Activated gamma-delta T cell treated with anti-CD3 and anti-CD28 coated beads, Interleukin-2, amount 50 U/mL, for 16 hours (primary cell): Measurements from ENCODE around the gene TOPAZ1.

ENCODE experiments used
- DNase-seq: peaks from one replicate; pipeline ENCODE4 v3.0.0-alpha.2; 2020; ENCODE audit warnings: low read depth

Gene TOPAZ1

DNA sequence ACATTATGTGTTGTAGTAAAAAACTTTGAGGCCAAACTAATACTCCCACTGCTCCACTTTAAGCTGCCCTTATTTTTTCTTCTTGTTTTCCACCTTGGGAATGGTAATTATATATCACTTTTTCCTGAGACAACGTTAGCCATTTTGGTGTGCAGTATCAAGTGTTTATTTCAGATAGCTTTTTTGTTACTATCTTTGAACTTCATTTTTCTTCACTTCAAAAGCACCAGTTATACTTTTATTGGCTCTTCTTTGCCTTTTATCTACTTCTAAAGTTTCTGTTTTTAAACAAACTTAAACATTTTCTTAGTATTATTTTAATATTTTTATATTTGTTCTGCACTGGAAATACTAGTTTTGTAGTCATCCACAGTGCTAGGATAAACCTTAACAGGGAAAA is 6.5 kb downstream of the TOPAZ1 start:
- DNase-seq, result no peak

DNA sequence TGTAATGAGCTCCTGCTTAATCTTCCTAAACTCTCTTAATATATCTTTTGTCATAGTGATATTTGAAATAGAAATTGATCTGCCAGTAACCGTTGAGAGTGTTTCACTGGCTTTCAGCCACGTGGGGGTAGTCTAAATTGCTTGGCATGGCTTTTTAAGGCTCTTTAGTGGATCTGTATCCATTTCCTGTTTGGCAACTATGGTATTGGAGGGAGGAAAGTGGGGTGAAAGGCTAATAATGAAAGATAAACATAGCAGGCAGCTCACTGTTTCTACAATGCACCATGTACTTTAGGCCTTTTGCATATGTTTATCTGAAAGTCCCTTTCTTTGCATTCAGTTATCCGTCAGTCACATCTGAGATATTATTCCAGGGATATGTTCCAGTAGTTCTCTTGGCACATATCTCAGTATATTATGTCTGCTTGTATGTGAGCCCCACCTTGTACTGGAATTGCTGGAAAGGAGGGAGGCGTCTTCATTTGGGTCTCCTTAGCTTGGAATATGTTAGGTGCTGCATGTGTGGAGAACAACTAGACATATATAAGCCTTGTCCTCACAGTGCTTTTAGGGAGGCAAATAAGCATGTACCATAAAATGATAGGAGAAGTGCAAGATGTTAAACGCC is 10.8 kb downstream of the TOPAZ1 start:
- DNase-seq, result no peak

DNA sequence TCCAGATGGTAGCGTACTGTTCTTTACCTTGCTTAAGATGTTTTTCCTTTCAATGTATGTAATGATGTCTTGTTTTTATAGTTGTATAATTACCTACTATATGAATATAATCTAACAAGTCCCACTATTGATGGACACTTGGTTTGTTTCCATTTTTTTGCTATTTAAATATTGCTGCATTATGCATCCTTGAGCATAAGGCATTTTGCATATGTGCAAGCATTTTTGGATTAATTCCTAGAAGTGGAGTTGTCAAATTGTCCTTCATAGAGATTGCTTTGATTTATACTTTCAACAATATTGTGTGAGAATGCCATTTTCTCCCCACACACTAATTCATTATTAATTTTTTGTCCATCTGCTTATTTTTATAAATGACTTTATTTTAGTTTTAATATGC is 17.7 kb downstream of the TOPAZ1 start:
- DNase-seq, result no peak

DNA sequence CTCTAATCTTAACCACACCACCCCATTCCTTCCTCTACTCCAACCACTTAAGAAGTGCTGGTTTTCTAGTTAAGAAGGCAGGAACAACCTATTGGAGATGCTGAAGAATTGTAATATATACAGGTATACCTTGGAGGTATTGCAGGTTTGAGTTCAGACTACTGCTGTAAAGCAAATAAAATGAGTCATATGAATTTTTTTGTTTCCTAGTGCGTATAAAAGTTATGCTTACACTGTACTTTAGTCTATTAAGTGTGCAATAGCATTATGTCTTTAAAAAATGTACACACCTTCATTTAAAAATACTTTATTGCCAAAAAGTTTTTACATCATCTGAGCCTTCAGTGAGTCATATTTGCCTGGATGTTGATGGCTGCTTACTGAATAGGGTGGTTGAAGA is 22.5 kb downstream of the TOPAZ1 start:
- no peak for DNase-seq

DNA sequence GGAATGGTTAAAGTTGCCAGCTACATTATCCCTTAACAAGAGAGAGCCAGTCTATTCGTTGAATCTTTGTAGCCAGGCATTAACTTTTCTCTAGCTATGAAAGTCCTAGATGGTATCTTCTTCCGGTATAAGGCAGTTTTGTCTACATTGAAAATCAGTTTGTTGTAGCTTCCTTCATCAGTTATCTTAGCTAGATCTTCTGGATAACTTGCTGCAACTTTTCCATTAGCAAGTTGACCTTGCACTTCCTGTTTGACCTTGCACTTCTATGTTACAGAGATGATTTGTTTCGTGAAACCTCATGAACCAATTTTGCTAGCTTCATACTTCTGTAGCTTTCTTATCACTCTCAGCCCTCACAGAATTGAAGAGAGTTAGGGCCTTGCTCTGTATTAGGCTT is 24.1 kb downstream of the TOPAZ1 start:
- DNase-seq, result no peak

DNA sequence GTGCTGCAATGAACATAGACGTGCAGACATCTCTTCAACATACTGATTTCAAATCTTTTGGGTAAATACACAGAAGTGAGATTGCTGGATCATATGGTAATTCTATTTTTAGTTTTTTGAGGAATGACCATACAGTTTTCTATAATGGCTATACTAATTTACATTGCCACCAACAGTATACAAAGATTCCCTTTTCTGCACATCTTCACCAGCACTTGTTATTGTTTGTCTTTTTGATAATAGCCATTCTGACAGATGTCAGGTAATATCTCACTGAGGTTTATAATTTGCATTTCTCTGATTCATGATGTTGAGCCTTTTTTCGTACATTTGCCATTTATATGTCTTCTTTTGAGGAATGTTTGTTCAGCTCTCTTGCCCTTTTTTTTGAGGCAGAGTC is 30.5 kb downstream of the TOPAZ1 start:
- no peak for DNase-seq

DNA sequence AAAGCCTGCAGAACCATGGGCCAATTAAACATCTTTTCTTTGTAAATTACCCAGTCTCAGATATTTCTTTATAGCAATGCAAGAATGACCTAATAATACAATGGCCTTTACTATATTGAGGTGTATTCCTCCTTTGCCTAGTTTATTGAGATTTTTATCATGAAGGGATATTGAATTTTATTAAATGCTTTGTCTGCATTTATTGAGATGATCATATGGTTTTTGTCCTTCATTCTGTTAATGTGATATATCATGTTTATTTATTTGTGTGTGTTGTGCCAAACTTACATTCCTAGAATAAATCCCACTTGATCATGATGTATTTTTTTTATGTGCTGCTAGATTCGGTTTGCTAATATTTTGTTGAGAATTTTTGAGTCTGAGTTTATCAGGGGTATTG is 36.2 kb downstream of the TOPAZ1 start:
- no peak for DNase-seq

DNA sequence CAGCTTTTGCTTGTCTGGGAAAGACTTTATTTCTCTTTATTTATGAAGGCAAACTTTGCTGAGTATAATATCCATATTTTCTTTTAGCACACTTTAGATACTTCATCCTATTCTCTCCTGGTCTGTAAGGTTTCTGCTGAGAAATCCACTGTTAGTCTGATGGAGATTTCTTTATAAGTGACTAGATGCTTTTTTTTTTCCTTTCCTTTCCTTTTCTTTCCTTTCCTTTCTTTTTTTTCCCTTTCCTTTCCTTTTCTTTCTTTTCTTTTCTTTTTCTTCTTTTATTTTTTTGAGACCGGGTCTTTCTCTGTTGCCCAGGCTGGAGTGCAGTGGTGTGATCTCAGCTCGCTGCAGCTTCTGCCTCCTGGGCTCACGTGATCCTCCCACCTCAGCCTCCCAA is 38.4 kb downstream of the TOPAZ1 start:
- no peak for DNase-seq

DNA sequence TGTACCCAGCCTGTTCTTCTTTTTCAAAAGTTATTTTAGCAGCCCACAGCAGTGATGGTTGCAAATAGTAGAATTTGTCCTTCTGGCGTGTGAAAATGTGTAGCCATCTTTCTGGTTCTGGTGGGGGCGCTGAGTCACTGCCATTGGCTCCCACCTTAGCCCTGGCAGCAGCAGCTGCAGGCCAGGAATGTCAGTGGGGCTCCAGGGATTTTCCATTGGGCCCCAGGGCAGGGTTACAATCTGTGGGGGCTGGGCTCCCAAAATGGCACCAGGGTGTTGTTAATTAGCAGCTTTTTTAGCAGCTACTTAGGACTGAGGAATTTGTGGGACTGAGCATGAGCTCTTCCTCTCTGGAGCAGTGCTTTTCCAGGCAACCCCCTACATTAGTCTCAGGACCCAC is 38.9 kb downstream of the TOPAZ1 start:
- no peak for DNase-seq

DNA sequence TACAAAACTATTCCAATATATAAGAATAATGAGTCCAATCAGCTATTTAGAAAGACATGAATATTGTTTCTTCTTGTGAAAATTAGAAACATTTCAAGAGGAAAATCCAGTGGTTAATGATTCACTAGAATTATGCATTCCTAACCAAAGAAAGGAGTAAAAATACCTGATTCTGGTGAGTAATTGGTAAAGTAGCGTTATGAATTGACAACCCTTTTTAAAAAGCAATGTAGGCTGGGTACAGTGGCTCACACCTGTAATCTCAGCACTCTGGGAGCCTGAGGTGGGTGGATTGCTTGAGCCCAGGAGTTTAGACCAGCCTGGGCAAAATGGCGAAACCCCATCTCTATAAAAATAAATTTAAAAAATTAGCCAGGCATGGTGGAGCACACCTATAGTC is 43.3 kb downstream of the TOPAZ1 start:
- DNase-seq, result no peak

DNA sequence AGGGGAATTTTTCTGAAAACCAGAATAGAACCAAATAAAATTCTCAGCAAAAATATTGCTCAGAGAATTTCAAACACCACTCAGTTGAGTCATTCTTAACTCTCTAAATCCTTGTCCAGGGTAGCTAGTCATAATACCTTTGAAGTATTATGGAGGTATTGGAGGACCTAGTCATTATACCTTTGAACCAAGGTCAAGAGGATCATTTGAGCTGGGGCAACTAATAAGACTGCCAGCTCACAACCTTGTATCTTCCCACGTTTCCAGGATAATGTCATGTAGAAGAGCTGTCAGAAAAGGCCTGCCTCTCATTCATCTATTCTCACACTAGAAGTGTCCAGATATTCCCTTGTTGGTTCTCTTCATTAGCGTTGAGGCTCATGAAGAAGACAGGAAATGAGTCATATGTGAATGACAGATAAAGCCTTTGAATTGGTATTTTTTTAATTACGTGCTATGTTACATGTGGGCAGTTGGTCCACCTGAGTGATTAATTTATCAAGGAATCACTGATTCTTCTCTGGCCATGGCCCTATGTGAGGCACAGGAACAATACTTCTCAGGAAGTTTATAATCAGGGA is 48.3 kb downstream of the TOPAZ1 start:
- no peak for DNase-seq

DNA sequence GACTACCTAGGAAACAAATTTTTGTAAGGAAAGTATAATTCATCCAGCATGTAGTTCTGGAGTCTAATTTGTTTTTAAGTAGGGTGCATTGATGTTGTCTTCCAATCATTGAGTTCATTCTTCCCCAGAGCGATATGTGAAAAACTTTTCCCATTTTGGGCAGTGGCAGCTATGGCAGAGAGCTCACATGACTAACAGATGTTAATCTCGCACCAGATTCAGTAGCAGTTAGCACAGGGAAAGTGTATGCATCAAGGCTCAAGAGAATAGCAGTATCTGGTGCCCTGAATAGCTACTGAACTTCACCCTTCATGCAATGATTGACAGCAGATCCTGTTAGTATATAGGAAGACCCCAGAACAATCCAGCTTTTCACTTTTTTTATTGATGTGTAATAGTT is 50.6 kb downstream of the TOPAZ1 start:
- no peak for DNase-seq

DNA sequence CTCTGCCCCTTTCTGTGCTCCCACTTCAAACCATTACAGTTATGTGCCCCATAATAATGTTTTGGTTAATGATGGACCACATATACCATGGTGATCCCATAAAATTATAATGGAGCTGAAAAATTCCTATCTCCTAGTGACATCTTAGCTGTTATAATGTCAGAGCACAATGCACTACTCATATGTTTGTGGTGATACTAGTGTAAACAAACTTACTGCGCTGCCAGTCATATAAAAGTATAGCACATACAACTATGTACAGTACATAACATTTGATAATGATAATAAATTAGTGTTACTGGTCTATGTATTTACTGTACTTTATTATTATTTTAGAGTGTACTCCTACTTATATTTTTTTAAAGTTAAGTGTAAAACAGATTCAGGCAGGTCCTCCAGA is 51.3 kb downstream of the TOPAZ1 start:
- DNase-seq, result no peak

DNA sequence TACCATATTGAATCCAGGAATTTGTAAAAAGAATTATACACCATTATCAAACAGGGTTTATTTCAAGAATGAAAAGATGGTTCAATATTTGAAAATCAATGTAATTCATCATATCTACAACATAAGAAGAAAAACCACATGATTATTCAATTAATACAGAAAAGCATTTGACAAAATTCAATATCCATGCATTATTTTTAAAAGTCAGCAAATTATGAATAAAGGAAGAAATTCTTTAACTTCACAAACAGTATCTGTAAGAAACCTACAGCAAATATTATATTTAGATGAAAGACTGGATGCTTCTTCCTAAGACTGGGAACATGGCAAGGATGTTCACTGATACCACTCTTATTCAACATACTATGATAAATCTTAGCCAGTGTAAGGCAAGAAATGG is 55.6 kb downstream of the TOPAZ1 start:
- no peak for DNase-seq

DNA sequence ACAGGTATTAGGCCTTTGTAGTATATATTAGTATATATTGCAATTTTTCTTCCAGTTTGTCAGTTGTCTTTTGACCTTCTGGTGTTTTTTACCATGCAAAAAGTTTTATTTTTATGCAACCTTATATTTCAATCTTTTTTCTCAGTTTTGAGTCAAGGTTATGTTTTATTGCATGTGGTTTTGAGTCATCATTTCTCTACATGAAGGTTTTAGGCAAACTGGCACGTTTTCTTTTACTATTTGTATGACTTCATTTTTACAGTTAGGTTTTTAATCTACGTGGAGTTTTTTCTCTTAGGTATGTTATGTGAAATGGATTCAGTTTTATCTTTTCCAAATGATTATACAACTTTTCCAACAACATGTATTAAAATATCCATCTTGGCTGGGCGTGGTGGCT is 60.1 kb downstream of the TOPAZ1 start:
- no peak for DNase-seq

DNA sequence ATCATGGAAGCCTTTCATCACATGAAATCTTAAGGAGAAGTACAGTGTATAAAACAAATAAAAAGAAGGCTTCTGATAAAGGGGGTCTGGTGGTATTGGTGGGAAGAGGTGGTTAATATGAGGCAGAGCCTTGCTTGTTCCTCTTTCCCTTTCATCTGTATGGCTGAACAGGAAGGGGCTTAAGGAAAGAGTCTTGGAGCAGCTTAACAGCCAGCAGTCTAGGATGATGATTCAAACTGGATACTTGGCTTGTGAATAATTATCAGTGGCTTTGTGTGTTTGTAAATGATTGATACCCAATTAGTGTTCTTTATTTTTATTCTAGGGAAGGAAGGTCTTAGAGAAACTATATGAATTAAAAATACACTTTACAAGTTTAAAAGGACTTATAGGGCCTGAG is 67.8 kb downstream of the TOPAZ1 start:
- no peak for DNase-seq

DNA sequence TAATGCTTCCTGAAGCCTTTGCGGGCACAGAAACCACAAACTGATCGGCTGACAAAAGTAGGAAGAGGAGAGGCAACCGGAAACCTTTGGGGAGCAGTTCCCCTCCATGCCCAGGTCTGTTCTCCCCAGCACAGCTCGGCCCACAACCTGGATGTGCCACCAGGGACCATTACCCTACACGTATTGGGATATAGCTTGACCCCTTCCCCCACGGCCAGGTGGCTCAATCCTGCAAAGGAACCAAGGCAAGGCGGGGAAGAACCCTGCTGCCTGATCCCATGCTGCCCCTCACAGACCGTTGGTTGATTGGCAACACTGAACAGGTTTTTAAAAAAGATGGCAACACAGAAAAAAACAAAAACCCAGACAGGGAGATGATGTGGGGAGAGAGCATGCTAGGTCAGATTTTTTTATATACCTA is 77.2 kb downstream of the TOPAZ1 start:
- no peak for DNase-seq

DNA sequence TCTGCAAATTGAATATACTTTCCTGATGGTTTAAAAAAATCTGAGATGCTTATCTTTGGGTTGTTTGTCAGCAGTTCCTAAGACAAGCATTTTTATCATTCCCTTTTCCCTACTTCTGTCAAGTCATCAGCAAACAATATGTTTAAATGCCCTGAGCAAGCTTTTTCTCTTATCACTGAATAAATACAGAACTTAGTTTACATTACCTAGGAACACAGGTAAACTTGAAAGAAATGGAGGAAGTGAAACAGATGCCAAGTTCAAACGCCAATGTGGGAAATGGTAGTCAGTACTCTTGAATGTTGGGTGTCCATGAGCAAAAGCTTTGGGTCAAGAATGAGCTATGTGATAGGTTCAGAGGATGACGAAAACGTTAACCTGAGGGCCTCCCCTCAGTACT is 79.6 kb downstream of the TOPAZ1 start:
- DNase-seq, result no peak

DNA sequence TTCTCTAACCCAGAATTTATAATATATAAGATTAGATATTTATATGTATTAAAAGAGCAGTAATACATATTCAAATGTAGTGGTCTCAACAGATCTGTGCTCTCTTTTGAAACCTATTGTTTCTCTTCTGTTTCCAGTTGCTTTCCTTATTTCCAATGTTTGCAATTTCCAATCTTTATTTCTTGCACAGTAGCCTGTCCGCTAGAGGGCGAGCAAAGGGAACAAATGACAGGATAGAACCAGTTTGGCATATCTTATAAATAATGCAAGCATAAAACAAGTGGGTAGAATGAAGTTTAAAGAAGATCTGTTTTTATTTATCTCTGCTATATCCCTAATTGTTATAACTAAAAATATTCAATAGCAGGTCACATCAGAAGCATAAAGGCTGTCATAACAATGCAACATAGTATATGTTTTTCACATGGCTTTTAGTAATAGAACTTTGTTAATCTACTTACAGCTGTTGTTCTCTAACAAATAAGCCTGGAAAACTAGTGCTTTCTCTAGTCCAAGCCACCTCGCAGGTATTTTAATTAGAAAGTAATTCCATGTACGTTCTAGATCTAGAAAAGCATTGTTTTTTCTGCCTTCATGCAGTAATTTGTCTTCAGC is 81.8 kb downstream of the TOPAZ1 start:
- DNase-seq, result peak; percentile 19

DNA sequence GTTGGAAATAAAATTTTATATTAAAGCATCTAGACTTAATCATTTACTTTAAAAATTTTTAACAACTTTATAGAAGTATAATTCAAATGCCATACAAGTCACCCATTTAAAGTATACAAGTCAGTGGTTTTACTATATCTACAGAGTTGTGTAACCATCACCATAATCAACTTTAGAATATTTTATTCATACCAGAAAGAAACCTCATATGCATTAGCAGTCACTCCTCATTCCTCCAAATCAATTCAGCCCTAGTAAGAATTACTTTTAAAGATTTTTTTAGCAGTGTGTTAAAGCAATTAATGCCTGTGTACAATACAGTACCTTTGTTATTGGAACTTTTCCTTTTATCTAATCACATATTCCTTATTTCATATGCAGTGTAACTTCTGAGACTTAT is 82.9 kb downstream of the TOPAZ1 start:
- DNase-seq, result no peak

DNA sequence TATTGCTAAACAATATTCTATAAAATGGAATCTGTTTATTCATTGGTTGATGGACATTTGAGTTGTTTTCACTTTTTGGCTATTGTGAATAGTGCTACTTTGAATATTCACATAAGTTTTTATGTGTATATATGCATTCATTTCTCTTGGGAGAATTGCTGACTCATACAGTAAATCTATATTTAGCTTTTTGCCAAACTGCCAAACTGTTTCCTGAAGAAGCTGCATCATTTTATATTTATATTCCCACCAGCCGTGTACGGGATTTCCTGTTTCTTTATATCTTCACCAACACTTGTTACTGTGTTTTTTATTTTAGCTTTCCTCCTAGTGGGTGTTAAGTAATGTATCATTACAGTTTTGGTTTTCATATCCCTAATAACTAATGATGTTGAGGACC is 84.3 kb downstream of the TOPAZ1 start:
- no peak for DNase-seq

DNA sequence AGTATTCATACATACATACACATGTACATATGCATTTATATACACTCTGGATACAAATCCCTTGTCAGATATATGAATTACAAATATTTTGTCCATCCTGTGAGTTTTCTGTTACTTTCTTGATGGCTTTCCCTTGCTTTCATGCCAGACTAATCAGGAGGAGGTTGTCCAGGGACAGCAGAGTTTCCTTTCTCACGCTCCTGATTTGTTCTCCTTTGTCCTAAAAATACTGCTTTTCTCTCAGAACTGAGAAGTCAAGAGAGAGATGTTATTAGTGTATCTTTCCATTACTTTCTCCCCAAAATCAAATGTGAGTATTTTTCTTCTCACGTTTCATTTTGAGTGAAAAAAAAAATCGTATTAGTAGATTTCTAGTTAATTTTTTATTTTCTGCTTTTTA is 84.8 kb downstream of the TOPAZ1 start:
- no peak for DNase-seq

DNA sequence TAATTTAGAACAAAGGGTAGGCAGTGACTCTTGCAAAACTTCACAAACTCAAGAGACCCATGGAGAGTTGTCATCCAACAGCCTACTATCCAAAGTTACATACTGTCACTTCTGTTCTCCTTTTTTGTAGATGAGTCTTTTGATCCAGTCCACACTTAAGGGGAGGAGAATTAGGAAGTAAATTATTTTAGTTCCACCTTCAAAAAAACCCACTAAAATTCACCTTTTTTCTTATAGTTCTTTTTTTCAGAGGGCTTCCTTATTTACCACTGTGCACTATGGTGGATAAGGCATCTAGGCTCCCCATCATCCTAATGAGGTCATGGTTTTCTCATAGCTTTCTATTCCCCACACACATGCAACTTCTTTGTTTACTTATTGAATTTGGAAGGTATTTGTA is 88.3 kb downstream of the TOPAZ1 start:
- DNase-seq, result no peak

DNA sequence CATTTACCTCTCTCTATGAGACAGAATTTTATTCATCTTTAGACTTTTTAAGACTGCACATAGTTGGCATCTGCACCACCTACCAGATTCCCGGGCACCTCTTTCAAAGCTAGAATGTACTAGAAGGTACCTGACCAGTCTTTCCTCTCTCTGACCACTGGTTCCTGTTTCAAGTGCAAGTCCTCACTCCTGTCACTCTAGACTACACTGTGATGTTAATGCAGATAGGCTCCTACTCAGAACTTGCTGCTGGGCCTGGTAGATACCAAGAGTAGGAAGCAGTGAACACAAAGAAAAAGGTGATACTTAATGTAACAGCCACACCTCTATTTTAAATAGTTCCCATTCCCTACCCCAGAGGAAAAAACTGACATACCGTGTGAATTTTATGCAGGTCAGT is 88.8 kb downstream of the TOPAZ1 start:
- no peak for DNase-seq
